HCT116 (cell line): Measurements from ENCODE around the gene CACNG8. TPM values are rescaled to one million over a fixed set of nuclear protein-coding genes. Genes with fewer than 3 reads are reported as not detected.

ENCODE experiments used
- ATAC-seq: fragments of 200-7000 bp; cut with Tn5 transposase; 2 replicates; pipeline ENCODE4 v1.9.1; 2020; ENCODE audit warnings: mild to moderate bottlenecking, moderate library complexity
- BruUV-seq: library from RNA; stranded (reverse); fragments of 400-500 nt; replicated peaks from 2 replicates; lab custom pipeline; 2021; lab: Mats Ljungman, UMichigan
- CTCF ChIA-PET: fragments of 300-600 bp; sonication (Branson Sonifier 250); formaldehyde crosslinking; loops from one replicate; lab custom pipeline; 2021; ENCODE audit warnings: antibody characterized with exemption; lab: Charles Lee
- POLR2A ChIA-PET: fragments of 300-600, 350-600 bp; sonication (Branson Sonifier 250); formaldehyde crosslinking; loops from one replicate; lab custom pipeline; 2021; ENCODE audit warnings: antibody characterized with exemption; lab: Charles Lee
- RAD21 ChIA-PET, 2 experiments: fragments of 300-600 bp; sonication (Branson Sonifier 250); formaldehyde crosslinking; loops; one replicate each; lab custom pipeline; 2023; ENCODE audit warnings: low total read pairs in 2 of 2; ENCODE audit not compliant: uncharacterized antibody in 2 of 2, unreplicated experiment in 2 of 2, low non-redundant PET in 1 of 2; lab: Charles Lee
- DNase-seq: peaks from one replicate; pipeline ENCODE4 v3.0.0-alpha.2; 2010; ENCODE audit warnings: low read depth, low spot score
- H2AFZ ChIP-seq: fragments of 200-600 bp; shearing (Covaris generic), sonication (generic); 2 replicates; pipeline ENCODE4 v1.6.1; 2017; ENCODE audit warnings: low read depth, mixed run types, mixed read lengths, antibody characterized with exemption, low read length; ENCODE audit not compliant: poor library complexity, severe bottlenecking
- H3K27ac ChIP-seq: 2 replicates; pipeline ENCODE4 v1.5.1; 2012; ENCODE audit warnings: low read depth, low read length
- H3K27me3 ChIP-seq: fragments of 200-600 bp; sonication (generic); 2 replicates; pipeline ENCODE4 v1.6.1; 2016; ENCODE audit warnings: mixed run types, low read length, mixed read lengths; ENCODE audit not compliant: insufficient read depth
- H3K36me3 ChIP-seq, 2 experiments: fragments of 200-500 bp in 1 of 2; fragments of 200-600 bp in 1 of 2; sonication (Bioruptor generic) in 1 of 2; sonication (generic) in 1 of 2; 2 replicates each; pipeline versions ENCODE4 v1.5.1 to v1.6.1; 2014 to 2016; ENCODE audit warnings: low read length in 2 of 2, inconsistent platforms in 1 of 2, mixed read lengths in 1 of 2, mixed run types in 1 of 2; ENCODE audit not compliant: insufficient read depth in 2 of 2, control insufficient read depth in 1 of 2
- H3K4me1 ChIP-seq, 2 experiments: fragments of 200-600 bp in 1 of 2; sonication (generic) in 1 of 2; 2 replicates each; pipeline versions ENCODE4 v1.5.1 to v1.6.1; 2012 to 2017; ENCODE audit warnings: low read length in 2 of 2, inconsistent platforms in 1 of 2, mild to moderate bottlenecking in 1 of 2, mixed read lengths in 1 of 2, mixed run types in 1 of 2, moderate library complexity in 1 of 2; ENCODE audit not compliant: insufficient read depth in 2 of 2, control insufficient read depth in 1 of 2
- H3K4me2 ChIP-seq: fragments of 200-600 bp; sonication (generic); 2 replicates; pipeline ENCODE4 v1.6.1; 2017; ENCODE audit warnings: mixed run types, low read length, mixed read lengths
- H3K4me3 ChIP-seq, 2 experiments: fragments of 200-600 bp in 1 of 2; sonication (generic) in 1 of 2; replicated peaks in 1 of 2; 2 replicates each; pipeline ENCODE4 v1.5.1; 2011 to 2016; ENCODE audit warnings: low read length in 2 of 2, control low read depth in 1 of 2, low read depth in 1 of 2, mild to moderate bottlenecking in 1 of 2, mixed read lengths in 1 of 2, mixed run types in 1 of 2
- H3K79me2 ChIP-seq: fragments of 200-600 bp; sonication (generic); 2 replicates; pipeline ENCODE4 v1.6.1; 2017; ENCODE audit warnings: mild to moderate bottlenecking, mixed run types, low read length, moderate library complexity, mixed read lengths; ENCODE audit not compliant: insufficient read depth
- H3K9ac ChIP-seq: fragments of 200-600 bp; sonication (generic); 2 replicates; pipeline ENCODE4 v1.6.1; 2016; ENCODE audit warnings: low read length, mixed read lengths
- H3K9me2 ChIP-seq: fragments of 200-600 bp; sonication (generic), shearing (Covaris generic); 2 replicates; pipeline ENCODE4 v1.6.1; 2017; ENCODE audit warnings: mixed run types, mild to moderate bottlenecking, moderate library complexity; ENCODE audit not compliant: insufficient read depth
- H3K9me3 ChIP-seq, 2 experiments: fragments of 200-500 bp in 1 of 2; fragments of 200-600 bp in 1 of 2; sonication (Bioruptor generic) in 1 of 2; sonication (generic) in 1 of 2; 2 replicates each; pipeline ENCODE4 v1.6.1; 2014 to 2017; ENCODE audit warnings: low read length in 2 of 2, mixed read lengths in 2 of 2, inconsistent platforms in 1 of 2, low read depth in 1 of 2, mild to moderate bottlenecking in 1 of 2, mixed run types in 1 of 2, moderate library complexity in 1 of 2; ENCODE audit not compliant: control insufficient read depth in 1 of 2, insufficient read depth in 1 of 2
- H4K20me1 ChIP-seq: fragments of 200-600 bp; sonication (generic), shearing (Covaris generic); 2 replicates; pipeline ENCODE4 v1.6.1; 2017; ENCODE audit warnings: mixed run types, mild to moderate bottlenecking, moderate library complexity; ENCODE audit not compliant: insufficient read depth
- CBX3 ChIP-seq: IDR thresholded peaks from 2 replicates; pipeline ENCODE4 v1.6.1; 2012; ENCODE audit warnings: low read depth
- JUND ChIP-seq: IDR thresholded peaks from 2 replicates; pipeline ENCODE4 v1.6.1; 2012
- MAX ChIP-seq: IDR thresholded peaks from 2 replicates; pipeline ENCODE4 v1.6.1; 2012
- POLR2A ChIP-seq: IDR thresholded peaks from 2 replicates; pipeline ENCODE4 v1.7.0; 2011; ENCODE audit warnings: borderline replicate concordance; ENCODE audit not compliant: insufficient read depth, insufficient read length; ENCODE audit errors: extremely low read depth
- POLR2AphosphoS5 ChIP-seq: IDR thresholded peaks from 2 replicates; pipeline ENCODE4 v1.6.1; 2011; ENCODE audit warnings: mild to moderate bottlenecking, low read depth, low read length, moderate library complexity
- SIN3A ChIP-seq: IDR thresholded peaks from 2 replicates; pipeline ENCODE4 v1.6.1; 2012; ENCODE audit warnings: low read depth
- TCF7L2 ChIP-seq: IDR thresholded peaks from 2 replicates; pipeline ENCODE4 v1.7.0; 2011; ENCODE audit warnings: borderline replicate concordance, inconsistent platforms; ENCODE audit not compliant: insufficient read depth, insufficient read length; ENCODE audit errors: extremely low read depth
- YY1 ChIP-seq: IDR thresholded peaks from 2 replicates; pipeline ENCODE4 v1.6.1; 2011; ENCODE audit warnings: low read length, low read depth, moderate library complexity, mild to moderate bottlenecking; ENCODE audit not compliant: insufficient replicate concordance; ENCODE audit errors: extremely low read depth
- ZFX ChIP-seq: fragments of 450-650 bp; IDR thresholded peaks from 2 replicates; pipeline ENCODE4 v1.6.1; 2017
- intact Hi-C: fragments of 100-400 bp; cut with micrococcal nuclease; formaldehyde crosslinking; loops from 2 replicates; pipeline ENCODE4 v1.10.0; 2022
- total RNA-seq: library from RNA; stranded (reverse); gene quantifications from one replicate; pipeline ENCODE4 v1.2.1, GENCODE V29; 2021; ENCODE audit not compliant: unreplicated experiment

The CACNG8 gene
- total RNA-seq, 1 experiment from 2014 or later = 0.93 TPM

GRCh38 chr19:53980539-53981375 is 18.0 kb downstream of the CACNG8 start:
- peak; percentile 69 for ATAC-seq
- TF ChIP-seq TCF7L2 (peak; percentile 83), POLR2A (no peak)
- TF ChIP-seq, all 23 proteins: peak for 1
- intact Hi-C loops = loop anchor here (1.0 to 5.0 kb wide), 3 partner anchors 83 to 138 kb away; partner anchors contain the start of gene MYADM
- Histone ChIP-seq H3K4me1 (peaks cover 16 to 49% of the 10 kb centered on the region in 2 experiments), H3K9me3 (no peaks in the 10 kb centered on the region), H3K9ac (peak overlapping the region; percentile 54), H3K36me3 (no peaks in the 10 kb centered on the region), H3K27ac (peak overlapping the region; percentile 94), H4K20me1 (no peaks in the 10 kb centered on the region), H3K9me2 (no peaks in the 10 kb centered on the region), H3K4me3 (peak overlapping the region; percentile 60 to 61), H2AFZ (peak overlapping the region; percentile 49), H3K27me3 (no peaks in the 10 kb centered on the region), H3K4me2 (peak overlapping the region; percentile 87), H3K79me2 (no peaks in the 10 kb centered on the region)
- POLR2A ChIA-PET = interaction anchor here (0.6 to 2.3 kb wide), 14 partner anchors 8 to 156 kb away, joined by 3 to 13 read pairs (median 4); partner anchors contain the start of genes CNOT3, MYADM, PRKCG and PRPF31
- CTCF ChIA-PET = interaction anchor here (0.9 to 2.3 kb wide), 9 partner anchors 14 to 138 kb away, joined by 3 to 15 read pairs (median 6); no protein-coding TSS in a partner anchor
- DNase-seq = peak; percentile 86
- RAD21 ChIA-PET = interaction anchor here (0.6 to 1.3 kb wide), 4 partner anchors 32 to 175 kb away, joined by 3 to 5 read pairs (median 4); partner anchors contain the start of gene MYADM (in 1 of the 2)
- BruUV-seq = no TSS peak

- H2AFZ ChIP-seq = no peak overlapping the region
- BruUV-seq = no TSS peak
Measured at GRCh38 chr19:53981376-53981951, 18.7 kb downstream of the CACNG8 start.

More at GRCh38 chr19:53981376-53981951, 18.7 kb downstream of the CACNG8 start:
- Histone ChIP-seq H3K4me3 (peak overlapping the region; percentile 60 to 61), H3K4me1 (peaks cover 16 to 49% of the 10 kb centered on the region in 2 experiments), H3K9me3 (no peaks in the 10 kb centered on the region), H3K36me3 (no peaks in the 10 kb centered on the region), H3K27ac (peak overlapping the region; percentile 94), H3K79me2 (no peaks in the 10 kb centered on the region), H3K27me3 (no peaks in the 10 kb centered on the region), H3K9ac (peak overlapping the region; percentile 54), H4K20me1 (no peaks in the 10 kb centered on the region), H3K4me2 (peak overlapping the region; percentile 87), H3K9me2 (no peaks in the 10 kb centered on the region)
- no peak for DNase-seq
- POLR2A ChIA-PET = interaction anchor here (0.6 to 2.3 kb wide), 9 partner anchors 12 to 155 kb away, joined by 3 to 13 read pairs (median 4); partner anchors contain the start of genes CNOT3, MYADM, PRPF31 and TFPT
- intact Hi-C loops = loop anchor here (5.0 kb wide), 2 partner anchors 84 to 114 kb away; partner anchors contain the start of gene MYADM
- TF ChIP-seq JUND (no peak), TCF7L2 (no peak), CBX3 (no peak), SIN3A (no peak), ZFX (peak; percentile 37), YY1 (no peak), MAX (no peak), POLR2AphosphoS5 (0 out of 2 replicates have a peak, but pooled peaks have one; percentile 58)
- RAD21 ChIA-PET = interaction anchor here in 1 of 2 experiments (1.3 kb wide), 1 partner anchor 43 kb away, joined by 4 read pairs; no protein-coding TSS in a partner anchor
- CTCF ChIA-PET = interaction anchor here (1.0 to 2.3 kb wide), 6 partner anchors 30 to 115 kb away, joined by 3 to 15 read pairs (median 8); no protein-coding TSS in a partner anchor
- peak; percentile 56 for ATAC-seq
